A673 (cell line): ENCODE results near the gene CCSER1.

Experiments
- CTCF ChIP-seq: fragments of 300-800, 200-600 bp; sonication (generic); conservative IDR thresholded peaks from 2 replicates; pipeline ENCODE4 v1.5.1; 2017; ENCODE audit warnings: low read depth, mild to moderate bottlenecking, antibody characterized with exemption, low read length, moderate library complexity, mixed read lengths
- EZH2 ChIP-seq: fragments of 200-600 bp; sonication (generic); IDR thresholded peaks from 2 replicates; pipeline ENCODE4 v1.6.1; 2017; ENCODE audit warnings: borderline replicate concordance, low read depth, mild to moderate bottlenecking, mixed read lengths, antibody characterized with exemption, low read length; ENCODE audit not compliant: poor library complexity, severe bottlenecking

GRCh38 chr4:91434631-91435030, 1307.4 kb downstream of the CCSER1 start:
- TF ChIP-seq CTCF (no peak), EZH2 (no peak)
